IPS DF 6.9 (cell line): ENCODE results near the gene RABAC1.

Experiments
- DNase-seq: peaks from one replicate; pipeline ENCODE4 v3.0.0-alpha.2; 2013; ENCODE audit warnings: low read depth, low spot score
- H3K27ac ChIP-seq: one replicate; pipeline ENCODE4 v1.5.1; 2013; ENCODE audit warnings: low read length, control low read depth
- H3K27me3 ChIP-seq: 2 replicates; pipeline ENCODE4 v1.6.1; 2013; ENCODE audit warnings: mild to moderate bottlenecking, low read length; ENCODE audit not compliant: control insufficient read depth, insufficient read depth
- H3K36me3 ChIP-seq: 2 replicates; pipeline ENCODE4 v1.6.1; 2013; ENCODE audit warnings: low read length; ENCODE audit not compliant: control insufficient read depth, insufficient read depth
- H3K4me1 ChIP-seq: 2 replicates; pipeline ENCODE4 v1.6.1; 2013; ENCODE audit warnings: low read length; ENCODE audit not compliant: control insufficient read depth, insufficient read depth
- H3K4me3 ChIP-seq: 2 replicates; pipeline ENCODE4 v1.5.1; 2013; ENCODE audit warnings: mild to moderate bottlenecking, low read length
- H3K9me3 ChIP-seq: 2 replicates; pipeline ENCODE4 v1.6.1; 2013; ENCODE audit warnings: low read length, inconsistent platforms; ENCODE audit not compliant: control insufficient read depth, insufficient read depth
- WGBS: extraction: QIAGEN DNeasy Blood & Tissue Kit; methylation state at CpG from one replicate; pipeline ENCODE4 v1.1.7; 2013; ENCODE audit warnings: mixed read lengths, missing lambda C conversion rate; ENCODE audit not compliant: insufficient read length, insufficient coverage; 5-methylcytosine and 5-hydroxymethylcytosine counted together

RABAC1 gene

GRCh38 chr19:41965106-41965505 lies 6.0 kb upstream of the RABAC1 start:
- H3K4me3 ChIP-seq, result no peak overlapping the region
- DNase-seq, result no peak
- peaks cover 4% of the 10 kb centered on the region for H3K36me3 ChIP-seq
- no peaks in the 10 kb centered on the region for H3K4me1 ChIP-seq
- WGBS, result no CpG with 5 or more reads among the region's 5 CpGs
- H3K27ac ChIP-seq, result no peak overlapping the region
- no peaks in the 10 kb centered on the region for H3K9me3 ChIP-seq
- no peaks in the 10 kb centered on the region for H3K27me3 ChIP-seq

- WGBS, result no CpG with 5 or more reads among the region's 5 CpGs
- no peaks in the 10 kb centered on the region for H3K27me3 ChIP-seq
- H3K4me3 ChIP-seq, result no peak overlapping the region
- H3K9me3 ChIP-seq, result no peaks in the 10 kb centered on the region
- DNase-seq, result no peak
- H3K36me3 ChIP-seq, result peaks cover 4% of the 10 kb centered on the region
- H3K27ac ChIP-seq, result no peak overlapping the region
- H3K4me1 ChIP-seq, result peaks cover 5% of the 10 kb centered on the region
Measured at GRCh38 chr19:41960973-41961372, 1.9 kb upstream of the RABAC1 start.

GRCh38 chr19:41958367-41959055 lies 610 bp downstream of the RABAC1 start:
- H3K36me3 ChIP-seq, result peaks cover 4% of the 10 kb centered on the region
- peaks cover 5% of the 10 kb centered on the region for H3K4me1 ChIP-seq
- no peak overlapping the region for H3K27ac ChIP-seq
- H3K4me3 ChIP-seq, result peak overlapping the region; percentile 78
- DNase-seq, result peak; percentile 47
- no peaks in the 10 kb centered on the region for H3K27me3 ChIP-seq
- H3K9me3 ChIP-seq, result no peaks in the 10 kb centered on the region
- WGBS, result no CpG with 5 or more reads among the region's 43 CpGs

- peaks cover 4% of the 10 kb centered on the region for H3K36me3 ChIP-seq
- no peak overlapping the region for H3K27ac ChIP-seq
- H3K27me3 ChIP-seq, result no peaks in the 10 kb centered on the region
- WGBS, result no CpG with 5 or more reads among the region's 10 CpGs
- H3K4me3 ChIP-seq, result peak overlapping the region; percentile 78; the same call in 1 of the 2 replicates
- peaks cover 5% of the 10 kb centered on the region for H3K4me1 ChIP-seq
- DNase-seq, result peak; percentile 86
- H3K9me3 ChIP-seq, result no peaks in the 10 kb centered on the region
Measured at GRCh38 chr19:41957838-41958366, 1.2 kb downstream of the RABAC1 start.

- Histone ChIP-seq H3K9me3 (no peaks in the 10 kb centered on the region), H3K27me3 (no peaks in the 10 kb centered on the region), H3K36me3 (peaks cover 4% of the 10 kb centered on the region), H3K4me1 (peaks cover 5% of the 10 kb centered on the region), H3K4me3 (no peak overlapping the region), H3K27ac (no peak overlapping the region)
- WGBS, result no CpG with 5 or more reads among the region's 11 CpGs
- no peak for DNase-seq
Measured at GRCh38 chr19:41957161-41957837, 1.8 kb downstream of the RABAC1 start.

- Histone ChIP-seq H3K4me3 (no peak overlapping the region), H3K27me3 (no peaks in the 10 kb centered on the region), H3K27ac (no peak overlapping the region), H3K4me1 (peaks cover 5% of the 10 kb centered on the region), H3K9me3 (no peaks in the 10 kb centered on the region), H3K36me3 (peaks cover 4% of the 10 kb centered on the region)
- DNase-seq, result no peak
- WGBS, result no CpG with 5 or more reads among the region's 13 CpGs
Measured at GRCh38 chr19:41956621-41957020, 2.5 kb downstream of the RABAC1 start.

GRCh38 chr19:41955521-41955920 lies 3.6 kb downstream of the RABAC1 start:
- Histone ChIP-seq H3K9me3 (no peaks in the 10 kb centered on the region), H3K36me3 (peaks cover 4% of the 10 kb centered on the region), H3K27ac (no peak overlapping the region), H3K4me3 (no peak overlapping the region), H3K27me3 (no peaks in the 10 kb centered on the region), H3K4me1 (peaks cover 5% of the 10 kb centered on the region)
- WGBS, result no CpG with 5 or more reads among the region's 7 CpGs
- no peak for DNase-seq

- no peaks in the 10 kb centered on the region; the same call in 1 of the 2 replicates for H3K27me3 ChIP-seq
- no peaks in the 10 kb centered on the region for H3K9me3 ChIP-seq
- WGBS, result no CpG with 5 or more reads among the region's 12 CpGs
- H3K4me1 ChIP-seq, result no peaks in the 10 kb centered on the region
- no peak overlapping the region for H3K27ac ChIP-seq
- peak; percentile 82 for DNase-seq
- H3K4me3 ChIP-seq, result peak overlapping the region; percentile 27; the same call in 1 of the 2 replicates
- H3K36me3 ChIP-seq, result peaks cover 2% of the 10 kb centered on the region
Measured at GRCh38 chr19:41951686-41952172, 7.4 kb downstream of the RABAC1 start.

- H3K9me3 ChIP-seq, result no peaks in the 10 kb centered on the region
- no CpG with 5 or more reads among the region's 3 CpGs for WGBS
- no peaks in the 10 kb centered on the region; the same call in 1 of the 2 replicates for H3K27me3 ChIP-seq
- no peak overlapping the region for H3K4me3 ChIP-seq
- no peaks in the 10 kb centered on the region for H3K4me1 ChIP-seq
- no peaks in the 10 kb centered on the region for H3K36me3 ChIP-seq
- no peak for DNase-seq
- H3K27ac ChIP-seq, result no peak overlapping the region
Measured at GRCh38 chr19:41947091-41947490, 12.0 kb downstream of the RABAC1 start.

- Histone ChIP-seq H3K4me3 (no peak overlapping the region), H3K4me1 (no peaks in the 10 kb centered on the region), H3K36me3 (no peaks in the 10 kb centered on the region), H3K27me3 (peaks cover 14% of the 10 kb centered on the region), H3K27ac (no peak overlapping the region), H3K9me3 (no peaks in the 10 kb centered on the region)
- no CpG with 5 or more reads among the region's 8 CpGs for WGBS
- no peak for DNase-seq
Measured at GRCh38 chr19:41945135-41945766, 13.9 kb downstream of the RABAC1 start.
